ENCODE results near the gene EBF3. TPM values are rescaled to one million over a fixed set of nuclear protein-coding genes. Genes with fewer than 3 reads are reported as not detected.
A peak's percentile ranks its signal among the peaks of the same experiment; 100 is the strongest.

EBF3 gene
- total RNA-seq, 1 donor from 2014 or later, result 33.4 TPM

DNA sequence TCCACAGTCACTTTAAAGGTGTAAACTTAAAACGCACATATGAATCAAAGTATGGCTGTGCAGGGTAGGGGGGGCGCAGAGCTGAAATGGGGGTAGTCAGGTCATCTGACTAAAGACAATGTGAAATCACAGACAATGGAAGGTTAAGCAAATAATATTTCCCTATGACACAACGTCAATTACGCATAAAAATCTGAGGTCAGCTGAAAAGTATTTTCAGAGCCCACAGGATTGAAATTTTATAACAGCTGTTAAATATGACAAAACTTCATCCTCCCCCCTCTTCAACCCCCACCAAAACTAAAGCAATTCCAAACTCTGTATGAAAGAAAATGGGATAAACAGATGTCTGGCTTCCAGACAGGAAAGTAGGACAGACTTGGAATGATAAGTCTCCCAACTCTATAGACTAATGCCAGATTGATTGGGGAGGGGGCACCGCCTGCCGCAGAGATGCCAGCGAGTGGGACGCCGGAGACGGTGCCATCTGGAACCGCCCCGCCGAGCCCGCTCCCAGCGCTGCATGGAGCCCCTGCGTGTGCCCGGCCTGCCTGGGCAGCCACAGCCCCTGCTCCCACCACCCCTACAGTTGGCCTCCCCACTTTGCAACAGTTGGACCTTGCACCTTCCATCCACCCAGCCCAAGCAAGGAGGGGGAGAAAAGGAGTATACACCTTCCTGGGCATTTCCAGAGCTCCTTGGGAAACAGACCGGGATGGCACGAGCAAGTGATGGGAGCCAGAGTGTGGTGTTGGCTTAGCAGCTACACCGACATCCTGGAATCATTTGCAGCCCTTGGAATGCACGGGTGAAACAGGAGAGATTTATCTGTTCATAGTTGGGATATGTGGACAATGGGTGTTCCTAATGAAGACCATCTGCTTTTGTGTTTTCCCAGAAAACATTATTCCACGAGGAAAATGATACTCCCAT is 10.7 kb downstream of the EBF3 start:
- no peaks in the 10 kb centered on the region for H3K36me3 ChIP-seq (ENCODE audit: control insufficient read depth in 3 of 3, insufficient read depth in 3 of 3, low read length in 3 of 3)
- no peaks in the 10 kb centered on the region for H3K9me3 ChIP-seq (ENCODE audit: control insufficient read depth in 3 of 3, low read length in 3 of 3)
- H3K4me3 ChIP-seq (ENCODE audit: low read length in 3 of 3), result peak overlapping the region; percentile 23 to 62 (median 54)
- peak overlapping the region; percentile 71 for H3K27ac ChIP-seq (ENCODE audit: low read depth, low read length)
- peaks cover 33 to 82% (median 42%) of the 10 kb centered on the region in 3 donors for H3K4me1 ChIP-seq (ENCODE audit: control insufficient read depth in 3 of 3, insufficient read depth in 3 of 3, low read length in 3 of 3)
- peaks cover 2 to 16% (median 10%) of the 10 kb centered on the region in 3 donors for H3K27me3 ChIP-seq (ENCODE audit: control insufficient read depth in 3 of 3, insufficient read depth in 3 of 3, low read length in 3 of 3)
- H3K9ac ChIP-seq (ENCODE audit: low read depth in 1 of 3, low read length in 3 of 3), result peak overlapping the region in 2 of 3 donors; percentile 26 to 63

- H3K9me3 ChIP-seq (ENCODE audit: control insufficient read depth in 3 of 3, low read length in 3 of 3), result no peaks in the 10 kb centered on the region
- H3K4me1 ChIP-seq (ENCODE audit: control insufficient read depth in 3 of 3, insufficient read depth in 3 of 3, low read length in 3 of 3), result peaks cover 35 to 81% (median 42%) of the 10 kb centered on the region in 3 donors
- H3K27me3 ChIP-seq (ENCODE audit: control insufficient read depth in 3 of 3, insufficient read depth in 3 of 3, low read length in 3 of 3), result peaks cover 0 to 11% (median 8%) of the 10 kb centered on the region in 3 donors
- H3K4me3 ChIP-seq (ENCODE audit: low read length in 3 of 3), result peak overlapping the region in 1 of 3 donors; percentile 48
- no peaks in the 10 kb centered on the region for H3K36me3 ChIP-seq (ENCODE audit: control insufficient read depth in 3 of 3, insufficient read depth in 3 of 3, low read length in 3 of 3)
- H3K9ac ChIP-seq (ENCODE audit: low read depth in 1 of 3, low read length in 3 of 3), result peak overlapping the region in 1 of 3 donors; percentile 36
- peak overlapping the region; percentile 71 for H3K27ac ChIP-seq (ENCODE audit: low read depth, low read length)
These were observed 11.5 kb downstream of the EBF3 start for GRCh38 chr10:129952378-129953118.

DNA sequence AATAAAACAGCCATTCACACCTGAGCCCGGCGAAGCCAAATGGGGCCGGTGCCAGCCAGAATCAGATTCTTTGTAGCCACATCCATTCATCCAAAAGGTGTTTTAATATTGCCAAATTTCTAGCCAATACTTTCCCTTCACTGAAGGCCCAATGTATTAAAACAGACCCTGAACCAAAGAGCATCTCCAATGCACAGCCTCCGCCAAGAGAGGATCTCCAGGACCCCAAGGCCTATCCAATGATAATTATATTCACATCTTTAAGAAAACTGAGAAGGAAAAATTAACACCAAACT is 12.2 kb downstream of the EBF3 start:
- Histone ChIP-seq H3K36me3 (ENCODE audit: control insufficient read depth in 3 of 3, insufficient read depth in 3 of 3, low read length in 3 of 3) (no peaks in the 10 kb centered on the region), H3K9ac (ENCODE audit: low read depth in 1 of 3, low read length in 3 of 3) (no peak overlapping the region), H3K27ac (ENCODE audit: low read depth, low read length) (peak overlapping the region; percentile 71), H3K9me3 (ENCODE audit: control insufficient read depth in 3 of 3, low read length in 3 of 3) (no peaks in the 10 kb centered on the region), H3K4me1 (ENCODE audit: control insufficient read depth in 3 of 3, insufficient read depth in 3 of 3, low read length in 3 of 3) (peaks cover 39 to 80% (median 43%) of the 10 kb centered on the region in 3 donors), H3K27me3 (ENCODE audit: control insufficient read depth in 3 of 3, insufficient read depth in 3 of 3, low read length in 3 of 3) (peaks cover 0 to 8% (median 4%) of the 10 kb centered on the region in 3 donors), H3K4me3 (ENCODE audit: low read length in 3 of 3) (peak overlapping the region in 1 of 3 donors; percentile 54)

GRCh38 chr10:129951101-129951969 is 12.7 kb downstream of the EBF3 start:
- Histone ChIP-seq H3K27ac (ENCODE audit: low read depth, low read length) (peak overlapping the region; percentile 32), H3K36me3 (ENCODE audit: control insufficient read depth in 3 of 3, insufficient read depth in 3 of 3, low read length in 3 of 3) (no peaks in the 10 kb centered on the region), H3K4me3 (ENCODE audit: low read length in 3 of 3) (peak overlapping the region in 2 of 3 donors; percentile 29 to 54), H3K4me1 (ENCODE audit: control insufficient read depth in 3 of 3, insufficient read depth in 3 of 3, low read length in 3 of 3) (peaks cover 42 to 81% (median 47%) of the 10 kb centered on the region in 3 donors), H3K9me3 (ENCODE audit: control insufficient read depth in 3 of 3, low read length in 3 of 3) (no peaks in the 10 kb centered on the region), H3K9ac (ENCODE audit: low read depth in 1 of 3, low read length in 3 of 3) (peak overlapping the region in 2 of 3 donors; percentile 3 to 25), H3K27me3 (ENCODE audit: control insufficient read depth in 3 of 3, insufficient read depth in 3 of 3, low read length in 3 of 3) (peaks cover 0 to 7% (median 3%) of the 10 kb centered on the region in 3 donors)

- Histone ChIP-seq H3K27me3 (ENCODE audit: control insufficient read depth in 3 of 3, insufficient read depth in 3 of 3, low read length in 3 of 3) (peaks cover 0 to 7% (median 3%) of the 10 kb centered on the region in 3 donors), H3K9ac (ENCODE audit: low read depth in 1 of 3, low read length in 3 of 3) (peak overlapping the region in 1 of 3 donors; percentile 3), H3K36me3 (ENCODE audit: control insufficient read depth in 3 of 3, insufficient read depth in 3 of 3, low read length in 3 of 3) (no peaks in the 10 kb centered on the region), H3K4me1 (ENCODE audit: control insufficient read depth in 3 of 3, insufficient read depth in 3 of 3, low read length in 3 of 3) (peaks cover 42 to 82% (median 49%) of the 10 kb centered on the region in 3 donors), H3K27ac (ENCODE audit: low read depth, low read length) (peak overlapping the region; percentile 32), H3K9me3 (ENCODE audit: control insufficient read depth in 3 of 3, low read length in 3 of 3) (no peaks in the 10 kb centered on the region), H3K4me3 (ENCODE audit: low read length in 3 of 3) (peak overlapping the region in 1 of 3 donors; percentile 54)
These were observed 13.4 kb downstream of the EBF3 start for GRCh38 chr10:129950676-129951075.

DNA sequence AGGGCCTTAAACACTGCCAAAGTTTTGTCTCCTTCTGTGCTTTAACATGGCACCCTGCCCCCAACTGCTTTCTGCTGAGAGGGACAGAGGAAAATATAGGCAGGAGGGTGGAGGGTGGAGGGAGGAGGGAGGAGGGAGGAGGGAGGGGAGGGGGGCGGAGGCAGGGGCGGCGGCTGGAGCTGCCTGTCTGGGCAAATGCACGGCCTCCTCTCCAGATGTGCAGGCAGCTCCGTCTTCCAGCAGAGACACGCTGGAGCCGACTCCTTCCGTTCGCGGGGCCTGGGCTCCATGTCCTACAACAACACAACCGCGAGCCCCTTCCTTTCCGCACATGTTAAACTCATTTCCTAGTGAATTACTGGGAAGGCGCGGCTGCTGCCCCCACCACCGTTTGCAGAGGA is 14.2 kb downstream of the EBF3 start:
- H3K27ac ChIP-seq (ENCODE audit: low read depth, low read length), result peak overlapping the region; percentile 32
- H3K4me1 ChIP-seq (ENCODE audit: control insufficient read depth in 3 of 3, insufficient read depth in 3 of 3, low read length in 3 of 3), result peaks cover 48 to 80% (median 55%) of the 10 kb centered on the region in 3 donors
- H3K27me3 ChIP-seq (ENCODE audit: control insufficient read depth in 3 of 3, insufficient read depth in 3 of 3, low read length in 3 of 3), result peaks cover 0 to 7% (median 3%) of the 10 kb centered on the region in 3 donors
- peak overlapping the region in 1 of 3 donors; percentile 33 for H3K9ac ChIP-seq (ENCODE audit: low read depth in 1 of 3, low read length in 3 of 3)
- H3K4me3 ChIP-seq (ENCODE audit: low read length in 3 of 3), result peak overlapping the region in 1 of 3 donors; percentile 38
- H3K36me3 ChIP-seq (ENCODE audit: control insufficient read depth in 3 of 3, insufficient read depth in 3 of 3, low read length in 3 of 3), result no peaks in the 10 kb centered on the region
- H3K9me3 ChIP-seq (ENCODE audit: control insufficient read depth in 3 of 3, low read length in 3 of 3), result no peaks in the 10 kb centered on the region

- Histone ChIP-seq H3K36me3 (ENCODE audit: control insufficient read depth in 3 of 3, insufficient read depth in 3 of 3, low read length in 3 of 3) (no peaks in the 10 kb centered on the region), H3K9me3 (ENCODE audit: control insufficient read depth in 3 of 3, low read length in 3 of 3) (no peaks in the 10 kb centered on the region), H3K4me3 (ENCODE audit: low read length in 3 of 3) (peak overlapping the region in 1 of 3 donors; percentile 35), H3K4me1 (ENCODE audit: control insufficient read depth in 3 of 3, insufficient read depth in 3 of 3, low read length in 3 of 3) (peaks cover 48 to 78% (median 55%) of the 10 kb centered on the region in 3 donors), H3K27ac (ENCODE audit: low read depth, low read length) (peak overlapping the region; percentile 28), H3K9ac (ENCODE audit: low read depth in 1 of 3, low read length in 3 of 3) (peak overlapping the region in 1 of 3 donors; percentile 25), H3K27me3 (ENCODE audit: control insufficient read depth in 3 of 3, insufficient read depth in 3 of 3, low read length in 3 of 3) (peaks cover 0 to 7% (median 3%) of the 10 kb centered on the region in 3 donors)
These were observed 14.7 kb downstream of the EBF3 start for GRCh38 chr10:129949411-129949810.

- Histone ChIP-seq H3K27ac (ENCODE audit: low read depth, low read length) (peak overlapping the region; percentile 74), H3K27me3 (ENCODE audit: control insufficient read depth in 3 of 3, insufficient read depth in 3 of 3, low read length in 3 of 3) (peaks cover 0 to 4% (median 3%) of the 10 kb centered on the region in 3 donors), H3K9ac (ENCODE audit: low read depth in 1 of 3, low read length in 3 of 3) (peak overlapping the region in 1 of 3 donors; percentile 51), H3K4me3 (ENCODE audit: low read length in 3 of 3) (peak overlapping the region in 2 of 3 donors; percentile 31 to 62), H3K4me1 (ENCODE audit: control insufficient read depth in 3 of 3, insufficient read depth in 3 of 3, low read length in 3 of 3) (peaks cover 52 to 81% (median 53%) of the 10 kb centered on the region in 3 donors), H3K36me3 (ENCODE audit: control insufficient read depth in 3 of 3, insufficient read depth in 3 of 3, low read length in 3 of 3) (no peaks in the 10 kb centered on the region), H3K9me3 (ENCODE audit: control insufficient read depth in 3 of 3, low read length in 3 of 3) (no peaks in the 10 kb centered on the region)
These were observed 17.2 kb downstream of the EBF3 start for GRCh38 chr10:129946859-129947258.
